SU-DHL-6 (cell line): ENCODE measurements around the gene RBM22.

Experiments used
- H2AFZ ChIP-seq: fragments of 200-600 bp; sonication (generic); 2 replicates; pipeline ENCODE4 v1.6.1; 2014; ENCODE audit warnings: low read depth, mild to moderate bottlenecking, moderate library complexity, mixed read lengths, antibody characterized with exemption, low read length; ENCODE audit not compliant: severe bottlenecking
- H3F3A ChIP-seq: fragments of 200-600 bp; shearing (Covaris generic); 2 replicates; pipeline ENCODE4 v1.6.0; 2016; ENCODE audit warnings: antibody characterized with exemption, mild to moderate bottlenecking; ENCODE audit not compliant: insufficient read depth
- H3K27ac ChIP-seq: fragments of 200-600 bp; sonication (generic); 2 replicates; pipeline ENCODE4 v1.5.1; 2016; ENCODE audit warnings: low read depth, mild to moderate bottlenecking, low read length, moderate library complexity, mixed read lengths
- H3K27me3 ChIP-seq: fragments of 200-600 bp; sonication (generic), shearing (Covaris generic); 2 replicates; pipeline ENCODE4 v1.6.0; 2014; ENCODE audit warnings: mild to moderate bottlenecking, low read length
- H3K36me3 ChIP-seq: fragments of 200-600 bp; sonication (generic); 2 replicates; pipeline ENCODE4 v1.6.1; 2014; ENCODE audit warnings: mild to moderate bottlenecking, low read length, mixed read lengths
- H3K4me2 ChIP-seq: fragments of 300-600, 200-600 bp; shearing (Covaris generic), sonication (generic); 2 replicates; pipeline ENCODE4 v1.6.0; 2014; ENCODE audit warnings: low read length, low read depth, mild to moderate bottlenecking; ENCODE audit not compliant: poor library complexity, severe bottlenecking
- H3K4me3 ChIP-seq: fragments of 200-600 bp; sonication (generic); 2 replicates; pipeline ENCODE4 v1.5.1; 2014; ENCODE audit warnings: antibody characterized with exemption, low read length, mild to moderate bottlenecking, mixed read lengths; ENCODE audit not compliant: insufficient read depth, poor library complexity, severe bottlenecking
- H3K79me2 ChIP-seq: fragments of 200-600 bp; sonication (generic); 2 replicates; pipeline ENCODE4 v1.6.1; 2014; ENCODE audit warnings: mild to moderate bottlenecking, low read length, moderate library complexity; ENCODE audit not compliant: insufficient read depth
- H3K9ac ChIP-seq: fragments of 200-600 bp; sonication (generic); 2 replicates; pipeline ENCODE4 v1.7.0; 2014; ENCODE audit warnings: mild to moderate bottlenecking, low read length
- H3K9me2 ChIP-seq: fragments of 200-600 bp; sonication (generic); replicated peaks from 2 replicates; pipeline ENCODE4 v1.6.1; 2014; ENCODE audit warnings: low read length; ENCODE audit not compliant: insufficient read depth
- H3K9me3 ChIP-seq: fragments of 200-600 bp; sonication (generic); 2 replicates; pipeline ENCODE4 v1.6.1; 2014; ENCODE audit warnings: low read length, mixed read lengths; ENCODE audit not compliant: insufficient read depth
- H4K20me1 ChIP-seq: fragments of 200-600 bp; sonication (generic); 2 replicates; pipeline ENCODE4 v1.6.1; 2014; ENCODE audit warnings: low read depth, mild to moderate bottlenecking, antibody characterized with exemption, low read length, moderate library complexity, mixed read lengths
- CTCF ChIP-seq: fragments of 200-600 bp; sonication (generic); IDR thresholded peaks from one replicate; pipeline ENCODE4 v1.5.1; 2017; ENCODE audit warnings: antibody characterized with exemption, mild to moderate bottlenecking, low read length, moderate library complexity; ENCODE audit not compliant: insufficient read depth, poor library complexity, severe bottlenecking
- EZH2phosphoT487 ChIP-seq: fragments of 200-600 bp; sonication (generic), shearing (Covaris generic); conservative IDR thresholded peaks from 2 replicates; pipeline ENCODE4 v1.6.1; 2018; ENCODE audit warnings: mild to moderate bottlenecking, antibody characterized with exemption, low read length, moderate library complexity, mixed read lengths

Gene RBM22

GRCh38 chr5:150661086-150661485 lies 39.8 kb downstream of the RBM22 start, which contains the start of gene MYOZ3:
TSS of gene MYOZ3 (plus strand) at chr5:150661251. CDS start at chr5:150662942, 1,691 bp downstream.
- Histone ChIP-seq H2AFZ (no peak within 1 kb of the TSS), H3K36me3 (no peaks in the 10 kb centered on the region), H4K20me1 (no peaks in the 10 kb centered on the region), H3K4me2 (no peak within 1 kb of the TSS), H3K79me2 (no peaks in the 10 kb centered on the region), H3K9ac (no peak within 1 kb of the TSS), H3K4me3 (no peak within 1 kb of the TSS), H3K9me2 (no peaks in the 10 kb centered on the region), H3K27me3 (no peaks in the 10 kb centered on the region), H3K27ac (no peak within 1 kb of the TSS), H3K9me3 (no peaks in the 10 kb centered on the region), H3F3A (no peaks in the 10 kb centered on the region)
- TF ChIP-seq EZH2phosphoT487 (no peak), CTCF (no peak)

- Histone ChIP-seq H3K27ac (no peak overlapping the region), H3K9me3 (no peaks in the 10 kb centered on the region), H3K9me2 (no peaks in the 10 kb centered on the region), H3K4me2 (no peak overlapping the region), H3K4me3 (no peak overlapping the region), H3K79me2 (no peaks in the 10 kb centered on the region), H4K20me1 (no peaks in the 10 kb centered on the region), H3K9ac (no peak overlapping the region), H3K27me3 (no peaks in the 10 kb centered on the region), H3K36me3 (no peaks in the 10 kb centered on the region), H2AFZ (no peak overlapping the region), H3F3A (no peaks in the 10 kb centered on the region)
- TF ChIP-seq EZH2phosphoT487 (no peak), CTCF (no peak)
These were observed 40.6 kb downstream of the RBM22 start for GRCh38 chr5:150660108-150660831.

GRCh38 chr5:150659360-150660107 lies 41.3 kb downstream of the RBM22 start:
- Histone ChIP-seq H3K27ac (no peak overlapping the region), H3K36me3 (no peaks in the 10 kb centered on the region), H3K4me2 (no peak overlapping the region), H3K9ac (no peak overlapping the region), H3K9me3 (no peaks in the 10 kb centered on the region), H2AFZ (no peak overlapping the region), H3K4me3 (no peak overlapping the region), H3K79me2 (no peaks in the 10 kb centered on the region), H3K9me2 (no peaks in the 10 kb centered on the region), H3F3A (no peaks in the 10 kb centered on the region), H4K20me1 (no peaks in the 10 kb centered on the region), H3K27me3 (no peaks in the 10 kb centered on the region)
- no peak for TF ChIP-seq EZH2phosphoT487
- TF ChIP-seq CTCF: no peak
